Measurements from ENCODE around the gene RSF1. TPM values are rescaled to one million over a fixed set of nuclear protein-coding genes. Genes with fewer than 3 reads are reported as not detected.
A peak's percentile ranks its signal among the peaks of the same experiment; 100 is the strongest.

RSF1 gene
- total RNA-seq, 4 donors from 2014 or later: 38.4 to 129 (median 70.5) TPM

DNA sequence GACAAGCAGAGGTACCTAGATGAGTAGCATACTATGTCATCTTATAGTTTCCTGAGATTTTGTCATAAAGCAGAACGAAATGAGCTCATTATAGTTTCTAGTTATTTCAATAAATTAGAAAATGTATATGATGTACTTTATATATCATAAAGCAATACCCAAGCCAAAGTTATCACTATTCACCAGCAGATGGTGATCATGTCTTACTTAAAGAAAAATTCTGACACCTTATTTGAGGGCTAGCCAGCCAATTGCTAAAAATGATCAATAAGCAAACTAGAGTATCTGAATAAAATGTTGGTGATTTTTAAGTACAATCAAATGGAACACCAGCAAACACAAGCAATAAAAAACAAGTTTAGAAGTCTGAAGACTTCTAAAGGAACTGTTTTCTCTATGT lies 44.1 kb downstream of the RSF1 start:
- Histone ChIP-seq H3K27ac (no peak overlapping the region), H3K27me3 (no peaks in the 10 kb centered on the region), H3K4me3 (no peak overlapping the region), H3K4me1 (peaks cover 0 to 2% (median 0%) of the 10 kb centered on the region in 4 donors), H3K36me3 (no peaks in the 10 kb centered on the region), H3K9me3 (no peaks in the 10 kb centered on the region)
- DNase-seq: no peak
- TF ChIP-seq, protein P1, sequence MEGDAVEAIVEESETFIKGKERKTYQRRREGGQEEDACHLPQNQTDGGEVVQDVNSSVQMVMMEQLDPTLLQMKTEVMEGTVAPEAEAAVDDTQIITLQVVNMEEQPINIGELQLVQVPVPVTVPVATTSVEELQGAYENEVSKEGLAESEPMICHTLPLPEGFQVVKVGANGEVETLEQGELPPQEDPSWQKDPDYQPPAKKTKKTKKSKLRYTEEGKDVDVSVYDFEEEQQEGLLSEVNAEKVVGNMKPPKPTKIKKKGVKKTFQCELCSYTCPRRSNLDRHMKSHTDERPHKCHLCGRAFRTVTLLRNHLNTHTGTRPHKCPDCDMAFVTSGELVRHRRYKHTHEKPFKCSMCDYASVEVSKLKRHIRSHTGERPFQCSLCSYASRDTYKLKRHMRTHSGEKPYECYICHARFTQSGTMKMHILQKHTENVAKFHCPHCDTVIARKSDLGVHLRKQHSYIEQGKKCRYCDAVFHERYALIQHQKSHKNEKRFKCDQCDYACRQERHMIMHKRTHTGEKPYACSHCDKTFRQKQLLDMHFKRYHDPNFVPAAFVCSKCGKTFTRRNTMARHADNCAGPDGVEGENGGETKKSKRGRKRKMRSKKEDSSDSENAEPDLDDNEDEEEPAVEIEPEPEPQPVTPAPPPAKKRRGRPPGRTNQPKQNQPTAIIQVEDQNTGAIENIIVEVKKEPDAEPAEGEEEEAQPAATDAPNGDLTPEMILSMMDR (IDR thresholded peaks at IDR 0.05): peak in 4 of 6 experiments; percentile 27 to 59 (median 50)
- TF ChIP-seq POLR2A (IDR thresholded peaks at IDR 0.05): no peak

DNA sequence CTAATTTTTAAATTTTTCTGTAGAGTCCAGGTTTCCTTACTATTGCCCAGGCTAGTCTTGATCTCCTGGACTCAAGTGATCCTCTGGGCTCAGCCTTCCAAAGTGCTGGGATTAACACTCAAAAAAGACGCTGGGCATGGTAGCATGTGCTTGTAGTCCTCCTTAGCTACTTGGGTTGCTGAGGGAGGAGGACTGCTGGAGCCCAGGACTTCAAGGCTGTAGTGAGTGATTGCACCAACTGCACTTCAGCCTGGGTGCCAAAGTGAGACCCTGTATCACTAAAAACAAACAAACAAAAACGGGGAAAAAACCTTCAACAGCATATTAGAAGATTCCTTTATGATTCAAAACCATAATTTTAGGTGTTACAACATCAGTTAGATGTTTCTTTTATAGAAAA lies 44.6 kb downstream of the RSF1 start:
- Histone ChIP-seq H3K4me1 (peaks cover 0 to 5% (median 0%) of the 10 kb centered on the region in 4 donors), H3K27ac (no peak overlapping the region), H3K27me3 (no peaks in the 10 kb centered on the region), H3K36me3 (no peaks in the 10 kb centered on the region), H3K9me3 (no peaks in the 10 kb centered on the region), H3K4me3 (no peak overlapping the region)
- no peak for TF ChIP-seq POLR2A (IDR thresholded peaks at IDR 0.05)
- TF ChIP-seq, protein P1 (IDR thresholded peaks at IDR 0.05): no peak
- no peak for DNase-seq

DNA sequence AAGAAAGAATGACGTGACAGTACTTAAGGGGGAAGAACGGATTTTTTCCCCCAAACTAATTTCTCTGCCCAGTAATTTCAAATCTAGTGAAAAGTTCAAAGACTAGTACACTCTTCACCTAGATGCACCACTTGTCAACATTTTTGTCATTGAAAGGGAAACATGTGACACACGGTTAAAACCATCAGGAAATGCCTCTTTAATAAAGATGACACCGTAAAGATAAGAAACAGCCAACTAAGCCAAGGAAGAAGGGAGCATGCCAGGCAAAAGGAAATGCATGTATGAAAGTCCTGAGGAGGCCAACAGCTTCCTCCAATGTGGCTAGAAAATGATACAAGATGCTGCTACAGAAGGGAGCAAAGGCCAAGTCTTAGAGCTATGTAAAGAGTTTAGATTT lies 49.4 kb downstream of the RSF1 start:
- Histone ChIP-seq H3K27ac (no peak overlapping the region), H3K4me1 (peaks cover 0 to 5% (median 0%) of the 10 kb centered on the region in 4 donors), H3K9me3 (no peaks in the 10 kb centered on the region), H3K4me3 (no peak overlapping the region), H3K36me3 (no peaks in the 10 kb centered on the region), H3K27me3 (no peaks in the 10 kb centered on the region)
- TF ChIP-seq, protein P1 (IDR thresholded peaks at IDR 0.05): no peak
- no peak for TF ChIP-seq POLR2A (IDR thresholded peaks at IDR 0.05)
- DNase-seq: no peak

DNA sequence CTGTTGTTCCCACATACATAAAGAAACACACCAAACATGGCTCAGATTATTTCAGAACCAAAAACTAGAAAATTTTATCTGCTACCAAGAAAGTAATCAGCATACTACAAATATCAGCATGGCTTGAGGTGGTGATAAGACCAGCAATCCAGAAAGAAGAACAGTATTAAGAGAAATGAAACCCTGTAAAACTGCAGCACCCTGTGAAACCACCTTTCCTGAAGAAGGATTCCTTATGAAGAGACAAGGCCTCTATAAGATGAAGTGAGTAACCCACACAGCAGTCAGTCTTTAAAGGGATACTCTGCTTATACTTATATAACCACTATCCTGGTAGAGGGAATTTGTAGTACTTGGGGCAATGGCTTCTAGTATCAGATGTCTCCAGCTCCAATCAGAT lies 49.9 kb downstream of the RSF1 start:
- DNase-seq: no peak
- peaks cover 0 to 5% (median 0%) of the 10 kb centered on the region in 4 donors for H3K4me1 ChIP-seq
- H3K4me3 ChIP-seq: no peak overlapping the region
- no peaks in the 10 kb centered on the region for H3K27me3 ChIP-seq
- H3K9me3 ChIP-seq: no peaks in the 10 kb centered on the region
- H3K27ac ChIP-seq: no peak overlapping the region
- no peak for TF ChIP-seq POLR2A (IDR thresholded peaks at IDR 0.05)
- TF ChIP-seq, protein P1 (IDR thresholded peaks at IDR 0.05): no peak
- H3K36me3 ChIP-seq: no peaks in the 10 kb centered on the region

DNA sequence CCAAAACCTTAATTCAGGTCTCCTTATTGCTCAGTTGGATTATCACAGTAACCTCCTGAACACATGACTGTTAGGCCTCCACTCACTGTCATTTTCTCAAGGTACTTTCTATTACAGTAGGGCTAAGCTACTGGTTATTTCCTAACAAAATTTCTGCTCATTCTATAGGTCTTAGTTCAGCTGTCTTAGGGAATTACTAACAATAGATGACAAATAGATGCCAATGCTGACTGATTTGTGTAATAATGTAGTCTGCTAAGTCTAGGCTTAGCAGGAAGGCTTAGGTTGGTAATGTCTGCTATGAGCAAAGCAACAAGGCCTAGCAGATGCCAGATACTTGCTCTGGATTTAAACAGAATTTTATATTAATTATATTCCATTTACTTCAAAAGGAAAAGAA lies 58.1 kb downstream of the RSF1 start:
- Histone ChIP-seq H3K27ac (no peak overlapping the region), H3K4me1 (no peaks in the 10 kb centered on the region), H3K27me3 (no peaks in the 10 kb centered on the region), H3K9me3 (no peaks in the 10 kb centered on the region), H3K4me3 (no peak overlapping the region), H3K36me3 (peaks cover 0 to 29% (median 0%) of the 10 kb centered on the region in 3 donors)
- no peak for DNase-seq
- TF ChIP-seq POLR2A (IDR thresholded peaks at IDR 0.05): no peak
- TF ChIP-seq, protein P1 (IDR thresholded peaks at IDR 0.05): no peak

DNA sequence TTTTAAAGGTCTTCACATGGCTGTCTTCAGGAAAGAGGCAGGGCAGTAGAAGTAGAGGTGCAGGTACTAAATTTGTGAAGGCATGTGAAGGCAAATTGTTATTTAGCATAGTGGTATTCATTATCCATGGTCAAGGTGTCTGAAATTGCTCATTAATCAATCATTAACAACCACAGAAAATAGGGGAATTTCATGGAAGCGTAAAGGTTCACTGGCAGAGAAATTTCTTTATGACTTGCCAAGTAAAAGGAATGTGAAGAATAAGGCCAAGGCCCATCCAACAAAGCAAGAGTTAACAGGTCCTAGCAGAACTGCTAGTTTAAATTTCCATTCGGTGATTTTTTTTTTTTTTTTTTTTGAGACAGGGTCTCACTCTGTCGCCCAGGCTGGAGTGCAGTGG lies 59.0 kb downstream of the RSF1 start:
- H3K4me3 ChIP-seq: no peak overlapping the region
- no peak overlapping the region for H3K27ac ChIP-seq
- TF ChIP-seq, protein P1 (IDR thresholded peaks at IDR 0.05): no peak
- TF ChIP-seq POLR2A (IDR thresholded peaks at IDR 0.05): no peak
- no peaks in the 10 kb centered on the region for H3K4me1 ChIP-seq
- DNase-seq: no peak
- peaks cover 0 to 29% (median 0%) of the 10 kb centered on the region in 3 donors for H3K36me3 ChIP-seq
- no peaks in the 10 kb centered on the region for H3K9me3 ChIP-seq
- no peaks in the 10 kb centered on the region for H3K27me3 ChIP-seq

All from Peyer's patch (tissue), 4 donors.